ENCODE results near the gene PSME3IP1. TPM values are rescaled to one million over a fixed set of nuclear protein-coding genes. Genes with fewer than 3 reads are reported as not detected.

PSME3IP1 gene
- total RNA-seq, 1 experiment from 2014 or later = 98.4 TPM

- Histone ChIP-seq H2AFZ (ENCODE audit: low read length) (peak overlapping the region; percentile 62; the same call in 1 of the 2 replicates), H3K4me1 (ENCODE audit: low read length) (peaks cover 48% of the 10 kb centered on the region), H3K79me2 (ENCODE audit: low read length) (peaks cover 96% of the 10 kb centered on the region), H4K20me1 (ENCODE audit: insufficient read depth, low read depth, low read length) (no peaks in the 10 kb centered on the region), H3K27me3 (ENCODE audit: low read length) (no peaks in the 10 kb centered on the region), H3K9ac (ENCODE audit: low read length) (peak overlapping the region; percentile 93), H3K4me3 (ENCODE audit: low read length) (peak overlapping the region; percentile 94), H3K9me3 (ENCODE audit: low read length) (no peaks in the 10 kb centered on the region), H3K27ac (ENCODE audit: low read length) (peak overlapping the region; percentile 56), H3K36me3 (ENCODE audit: insufficient read depth, low read length) (peaks cover 3% of the 10 kb centered on the region), H3K4me2 (ENCODE audit: low read depth, low read length, poor library complexity, severe bottlenecking) (peak overlapping the region; percentile 91), H3K9me2 (replicated peaks; ENCODE audit: insufficient read depth, low read length) (no peaks in the 10 kb centered on the region)
- peak; percentile 76 for DNase-seq
Observed at GRCh38 chr16:57186872-57187854, 1.3 kb upstream of the PSME3IP1 start.

DNA sequence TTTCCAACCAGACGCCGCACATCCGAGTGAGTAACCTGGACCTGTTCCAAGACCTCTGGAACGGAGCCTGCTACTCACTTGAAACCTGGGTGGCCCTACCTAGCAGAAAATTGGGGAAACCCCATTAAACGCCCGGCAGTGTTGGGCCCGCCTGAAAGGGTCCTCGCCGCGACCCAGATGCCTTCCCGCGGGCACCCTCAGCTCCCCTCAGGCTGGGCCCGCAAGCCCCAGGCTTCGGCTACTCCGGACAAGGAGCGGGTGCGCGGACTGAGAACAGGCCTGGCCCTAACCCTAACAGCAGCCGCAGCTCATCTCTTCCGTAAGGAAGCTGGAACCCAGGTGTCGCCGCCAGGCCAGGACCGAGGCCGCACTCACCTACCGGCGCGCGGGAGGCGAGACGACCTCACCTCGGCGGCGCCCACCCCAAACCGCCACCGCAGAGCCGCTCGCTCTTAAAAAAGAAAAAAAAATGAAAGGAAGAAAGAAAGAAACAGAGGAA, 344 bp downstream of the PSME3IP1 start:
- Histone ChIP-seq H3K27me3 (ENCODE audit: low read length) (no peaks in the 10 kb centered on the region), H3K36me3 (ENCODE audit: insufficient read depth, low read length) (peaks cover 3% of the 10 kb centered on the region), H3K9ac (ENCODE audit: low read length) (peak overlapping the region; percentile 92), H4K20me1 (ENCODE audit: insufficient read depth, low read depth, low read length) (no peaks in the 10 kb centered on the region), H3K4me1 (ENCODE audit: low read length) (peaks cover 32% of the 10 kb centered on the region), H3K79me2 (ENCODE audit: low read length) (peaks cover 96% of the 10 kb centered on the region), H3K4me3 (ENCODE audit: low read length) (peak overlapping the region; percentile 96), H3K27ac (ENCODE audit: low read length) (peak overlapping the region; percentile 60; the same call in 1 of the 2 replicates), H3K9me3 (ENCODE audit: low read length) (no peaks in the 10 kb centered on the region), H3K9me2 (replicated peaks; ENCODE audit: insufficient read depth, low read length) (no peaks in the 10 kb centered on the region), H3K4me2 (ENCODE audit: low read depth, low read length, poor library complexity, severe bottlenecking) (peak overlapping the region; percentile 76), H2AFZ (ENCODE audit: low read length) (peak overlapping the region; percentile 45; the same call in 1 of the 2 replicates)
- peak; percentile 60 for DNase-seq

GRCh38 chr16:57184887-57185445, 873 bp downstream of the PSME3IP1 start:
- Histone ChIP-seq H3K4me2 (ENCODE audit: low read depth, low read length, poor library complexity, severe bottlenecking) (peak overlapping the region; percentile 76), H3K36me3 (ENCODE audit: insufficient read depth, low read length) (peaks cover 3% of the 10 kb centered on the region), H3K9ac (ENCODE audit: low read length) (peak overlapping the region; percentile 92), H3K4me1 (ENCODE audit: low read length) (peaks cover 30% of the 10 kb centered on the region), H3K9me3 (ENCODE audit: low read length) (no peaks in the 10 kb centered on the region), H2AFZ (ENCODE audit: low read length) (no peak overlapping the region), H3K79me2 (ENCODE audit: low read length) (peaks cover 96% of the 10 kb centered on the region), H3K9me2 (replicated peaks; ENCODE audit: insufficient read depth, low read length) (no peaks in the 10 kb centered on the region), H3K27ac (ENCODE audit: low read length) (peak overlapping the region; percentile 60; the same call in 1 of the 2 replicates), H3K27me3 (ENCODE audit: low read length) (no peaks in the 10 kb centered on the region), H3K4me3 (ENCODE audit: low read length) (peak overlapping the region; percentile 96), H4K20me1 (ENCODE audit: insufficient read depth, low read depth, low read length) (no peaks in the 10 kb centered on the region)
- DNase-seq = peak; percentile 55

- peak overlapping the region; percentile 60; the same call in 1 of the 2 replicates for H3K27ac ChIP-seq (ENCODE audit: low read length)
- no peak overlapping the region for H2AFZ ChIP-seq (ENCODE audit: low read length)
- H3K4me3 ChIP-seq (ENCODE audit: low read length) = peak overlapping the region; percentile 96
Observed at GRCh38 chr16:57184113-57184512, 1.7 kb downstream of the PSME3IP1 start.

GRCh38 chr16:57179215-57179828, 6.5 kb downstream of the PSME3IP1 start:
- Histone ChIP-seq H3K27ac (ENCODE audit: low read length) (no peak overlapping the region), H4K20me1 (ENCODE audit: insufficient read depth, low read depth, low read length) (peaks cover 5% of the 10 kb centered on the region; the same call in 1 of the 2 replicates), H2AFZ (ENCODE audit: low read length) (no peak overlapping the region), H3K9me2 (replicated peaks; ENCODE audit: insufficient read depth, low read length) (no peaks in the 10 kb centered on the region), H3K36me3 (ENCODE audit: insufficient read depth, low read length) (peaks cover 9% of the 10 kb centered on the region; the same call in 1 of the 2 replicates), H3K27me3 (ENCODE audit: low read length) (no peaks in the 10 kb centered on the region), H3K4me2 (ENCODE audit: low read depth, low read length, poor library complexity, severe bottlenecking) (no peak overlapping the region), H3K9ac (ENCODE audit: low read length) (no peak overlapping the region), H3K4me3 (ENCODE audit: low read length) (no peak overlapping the region), H3K9me3 (ENCODE audit: low read length) (no peaks in the 10 kb centered on the region), H3K4me1 (ENCODE audit: low read length) (peaks cover 37% of the 10 kb centered on the region), H3K79me2 (ENCODE audit: low read length) (peaks cover 91% of the 10 kb centered on the region)
- DNase-seq = no peak

More at GRCh38 chr16:57184113-57184512, 1.7 kb downstream of the PSME3IP1 start:
- H4K20me1 ChIP-seq (ENCODE audit: insufficient read depth, low read depth, low read length) = no peaks in the 10 kb centered on the region
- no peaks in the 10 kb centered on the region for H3K9me3 ChIP-seq (ENCODE audit: low read length)
- H3K4me1 ChIP-seq (ENCODE audit: low read length) = peaks cover 39% of the 10 kb centered on the region
- peak overlapping the region; percentile 92 for H3K9ac ChIP-seq (ENCODE audit: low read length)
- DNase-seq = no peak
- H3K79me2 ChIP-seq (ENCODE audit: low read length) = peaks cover 96% of the 10 kb centered on the region
- H3K36me3 ChIP-seq (ENCODE audit: insufficient read depth, low read length) = peaks cover 4% of the 10 kb centered on the region; the same call in 1 of the 2 replicates
- peak overlapping the region; percentile 76 for H3K4me2 ChIP-seq (ENCODE audit: low read depth, low read length, poor library complexity, severe bottlenecking)
- H3K27me3 ChIP-seq (ENCODE audit: low read length) = no peaks in the 10 kb centered on the region
- H3K9me2 ChIP-seq (replicated peaks; ENCODE audit: insufficient read depth, low read length) = no peaks in the 10 kb centered on the region

GRCh38 chr16:57178793-57179212, 7.0 kb downstream of the PSME3IP1 start:
- Histone ChIP-seq H3K79me2 (ENCODE audit: low read length) (peaks cover 86% of the 10 kb centered on the region), H4K20me1 (ENCODE audit: insufficient read depth, low read depth, low read length) (peaks cover 5% of the 10 kb centered on the region; the same call in 1 of the 2 replicates), H2AFZ (ENCODE audit: low read length) (no peak overlapping the region), H3K4me1 (ENCODE audit: low read length) (peaks cover 32% of the 10 kb centered on the region), H3K9ac (ENCODE audit: low read length) (no peak overlapping the region), H3K27me3 (ENCODE audit: low read length) (no peaks in the 10 kb centered on the region), H3K4me2 (ENCODE audit: low read depth, low read length, poor library complexity, severe bottlenecking) (no peak overlapping the region), H3K27ac (ENCODE audit: low read length) (no peak overlapping the region), H3K36me3 (ENCODE audit: insufficient read depth, low read length) (peaks cover 9% of the 10 kb centered on the region; the same call in 1 of the 2 replicates), H3K9me2 (replicated peaks; ENCODE audit: insufficient read depth, low read length) (no peaks in the 10 kb centered on the region), H3K9me3 (ENCODE audit: low read length) (no peaks in the 10 kb centered on the region), H3K4me3 (ENCODE audit: low read length) (no peak overlapping the region)
- DNase-seq = no peak

DNA sequence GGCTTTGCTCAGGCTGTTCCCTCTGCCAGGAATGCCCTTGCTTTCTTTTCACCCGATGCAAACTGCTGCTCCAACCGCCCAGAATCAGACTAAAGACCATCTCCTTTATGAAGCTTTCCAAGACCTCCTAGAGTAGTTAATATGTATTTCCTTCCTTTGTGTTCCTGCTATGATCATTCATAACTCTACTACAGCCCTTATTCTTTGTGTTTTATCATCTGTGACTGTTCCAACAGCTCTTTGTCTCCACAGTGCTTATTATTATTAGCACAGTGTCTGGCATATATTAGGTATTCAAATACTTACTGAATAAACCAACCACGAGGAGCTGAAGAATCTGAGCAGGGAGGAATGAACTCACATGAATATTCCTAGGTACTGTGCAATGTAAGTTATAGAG, 7.6 kb downstream of the PSME3IP1 start:
- DNase-seq = no peak
- H3K36me3 ChIP-seq (ENCODE audit: insufficient read depth, low read length) = peaks cover 9% of the 10 kb centered on the region; the same call in 1 of the 2 replicates
- H3K4me3 ChIP-seq (ENCODE audit: low read length) = no peak overlapping the region
- H3K27ac ChIP-seq (ENCODE audit: low read length) = no peak overlapping the region
- peaks cover 26% of the 10 kb centered on the region for H3K4me1 ChIP-seq (ENCODE audit: low read length)
- H3K9me2 ChIP-seq (replicated peaks; ENCODE audit: insufficient read depth, low read length) = no peaks in the 10 kb centered on the region
- peaks cover 80% of the 10 kb centered on the region for H3K79me2 ChIP-seq (ENCODE audit: low read length)
- peaks cover 5% of the 10 kb centered on the region; the same call in 1 of the 2 replicates for H4K20me1 ChIP-seq (ENCODE audit: insufficient read depth, low read depth, low read length)
- H3K9ac ChIP-seq (ENCODE audit: low read length) = no peak overlapping the region
- H3K9me3 ChIP-seq (ENCODE audit: low read length) = no peaks in the 10 kb centered on the region
- H3K4me2 ChIP-seq (ENCODE audit: low read depth, low read length, poor library complexity, severe bottlenecking) = no peak overlapping the region
- H3K27me3 ChIP-seq (ENCODE audit: low read length) = no peaks in the 10 kb centered on the region
- no peak overlapping the region for H2AFZ ChIP-seq (ENCODE audit: low read length)

Data from Karpas-422 (cell line).